H9 (cell line): ENCODE results near the gene VANGL2. TPM values are rescaled to one million over a fixed set of nuclear protein-coding genes. Genes with fewer than 3 reads are reported as not detected.
"Not testable (repeated sequence)": the region's sequence is repeated elsewhere in the genome, so short reads cannot be mapped to it uniquely, and the experiment has no call there.

Experiments
- DNase-seq: peaks from one replicate; pipeline ENCODE4 v3.0.0-alpha.2; 2017
- H2AFZ ChIP-seq: one replicate; pipeline ENCODE4 v1.6.1; 2013; ENCODE audit warnings: mild to moderate bottlenecking, low read length, control low read depth, moderate library complexity
- H2AK5ac ChIP-seq: 2 replicates; pipeline ENCODE4 v1.6.1; 2013; ENCODE audit warnings: low read length, control low read depth, mixed read lengths; ENCODE audit not compliant: insufficient read length
- H2BK120ac ChIP-seq: one replicate; pipeline ENCODE4 v1.6.1; 2013; ENCODE audit warnings: low read depth, mild to moderate bottlenecking, low read length, control low read depth, inconsistent platforms; ENCODE audit not compliant: poor library complexity, severe bottlenecking
- H2BK12ac ChIP-seq: 2 replicates; pipeline ENCODE4 v1.6.1; 2013; ENCODE audit warnings: low read length, control low read depth, mixed read lengths, low read depth; ENCODE audit not compliant: insufficient read length
- H2BK15ac ChIP-seq: 2 replicates; pipeline ENCODE4 v1.6.1; 2013; ENCODE audit warnings: low read depth, low read length, control low read depth
- H2BK20ac ChIP-seq: one replicate; pipeline ENCODE4 v1.6.1; 2013; ENCODE audit warnings: low read depth, mild to moderate bottlenecking, low read length, control low read depth, inconsistent platforms; ENCODE audit not compliant: poor library complexity, severe bottlenecking
- H2BK5ac ChIP-seq: 2 replicates; pipeline ENCODE4 v1.6.1; 2013; ENCODE audit warnings: low read length, control low read depth, mixed read lengths; ENCODE audit not compliant: insufficient read length
- H3K14ac ChIP-seq: 2 replicates; pipeline ENCODE4 v1.6.1; 2013; ENCODE audit warnings: low read length, control low read depth; ENCODE audit not compliant: insufficient read depth
- H3K18ac ChIP-seq: 2 replicates; pipeline ENCODE4 v1.6.1; 2013; ENCODE audit warnings: low read depth, mild to moderate bottlenecking, mixed read lengths, low read length, control low read depth; ENCODE audit not compliant: insufficient read length
- H3K23ac ChIP-seq: 2 replicates; pipeline ENCODE4 v1.6.1; 2013; ENCODE audit warnings: low read length, control low read depth, mixed read lengths, low read depth; ENCODE audit not compliant: insufficient read length
- H3K23me2 ChIP-seq: 2 replicates; pipeline ENCODE4 v1.6.1; 2013; ENCODE audit warnings: low read depth, mild to moderate bottlenecking, mixed read lengths, low read length, control low read depth; ENCODE audit not compliant: insufficient read length, poor library complexity, severe bottlenecking
- H3K27ac ChIP-seq: 2 replicates; pipeline ENCODE4 v1.5.1; 2013; ENCODE audit warnings: low read length, control low read depth, mixed read lengths, low read depth; ENCODE audit not compliant: insufficient read length
- H3K27me3 ChIP-seq: 2 replicates; pipeline ENCODE4 v1.6.1; 2013; ENCODE audit warnings: low read length, control low read depth, inconsistent platforms; ENCODE audit not compliant: insufficient read depth
- H3K4ac ChIP-seq: 2 replicates; pipeline ENCODE4 v1.6.1; 2013; ENCODE audit warnings: low read depth, mild to moderate bottlenecking, control low read depth, inconsistent platforms, low read length, moderate library complexity
- H3K4me1 ChIP-seq: 2 replicates; pipeline ENCODE4 v1.6.1; 2013; ENCODE audit warnings: low read length, control low read depth, inconsistent platforms; ENCODE audit not compliant: insufficient read depth
- H3K4me2 ChIP-seq: 2 replicates; pipeline ENCODE4 v1.6.1; 2013; ENCODE audit warnings: low read length, control low read depth, mixed read lengths; ENCODE audit not compliant: insufficient read length, insufficient read depth
- H3K56ac ChIP-seq: 2 replicates; pipeline ENCODE4 v1.6.1; 2013; ENCODE audit warnings: low read depth, mild to moderate bottlenecking, mixed read lengths, low read length, control low read depth; ENCODE audit not compliant: insufficient read length
- H3K79me1 ChIP-seq: 2 replicates; pipeline ENCODE4 v1.6.1; 2013; ENCODE audit warnings: low read depth, mild to moderate bottlenecking, moderate library complexity, low read length, control low read depth, inconsistent platforms; ENCODE audit not compliant: insufficient read depth, poor library complexity, severe bottlenecking
- H3K79me2 ChIP-seq: 2 replicates; pipeline ENCODE4 v1.6.1; 2013; ENCODE audit warnings: low read length, control low read depth, inconsistent platforms; ENCODE audit not compliant: insufficient read depth
- H3K9ac ChIP-seq: 2 replicates; pipeline ENCODE4 v1.6.1; 2013; ENCODE audit warnings: low read length, control low read depth, mixed read lengths; ENCODE audit not compliant: insufficient read length; ENCODE audit errors: extremely low read depth
- H3K9me3 ChIP-seq: one replicate; pipeline ENCODE4 v1.6.1; 2013; ENCODE audit warnings: low read depth, low read length, inconsistent platforms; ENCODE audit not compliant: control insufficient read depth
- H3T11ph ChIP-seq: one replicate; pipeline ENCODE4 v1.6.1; 2013; ENCODE audit warnings: mild to moderate bottlenecking, low read length, control low read depth, inconsistent platforms
- H4K20me1 ChIP-seq: one replicate; pipeline ENCODE4 v1.6.1; 2013; ENCODE audit not compliant: control insufficient read depth, insufficient read length, insufficient read depth
- H4K5ac ChIP-seq: 2 replicates; pipeline ENCODE4 v1.6.1; 2013; ENCODE audit warnings: low read depth, mild to moderate bottlenecking, mixed read lengths, low read length, control low read depth; ENCODE audit not compliant: insufficient read length
- H4K8ac ChIP-seq: replicated peaks from 2 replicates; pipeline ENCODE4 v1.6.1; 2013; ENCODE audit warnings: low read length, control low read depth, mixed read lengths, low read depth; ENCODE audit not compliant: insufficient read length
- H4K91ac ChIP-seq: 2 replicates; pipeline ENCODE4 v1.6.1; 2013; ENCODE audit warnings: low read depth, mild to moderate bottlenecking, moderate library complexity, mixed read lengths, low read length, control low read depth; ENCODE audit not compliant: insufficient read length
- H3K27ac Mint-ChIP-seq, 3 experiments: 2 replicates in 2 of 3; 3 replicates in 1 of 3; pipeline ENCODE4 v1.8.0; 2020 to 2021; ENCODE audit warnings: mixed read lengths in 3 of 3, mild to moderate bottlenecking in 1 of 3, moderate library complexity in 1 of 3
- H3K27me3 Mint-ChIP-seq: 2 replicates; pipeline ENCODE4 v1.8.0; 2021; ENCODE audit warnings: low read depth, mild to moderate bottlenecking, moderate library complexity, mixed read lengths
- H3K36me3 Mint-ChIP-seq, 3 experiments: 2 replicates in 2 of 3; 3 replicates in 1 of 3; pipeline ENCODE4 v1.8.0; 2020 to 2021; ENCODE audit warnings: low read depth in 3 of 3, mixed read lengths in 3 of 3; ENCODE audit not compliant: insufficient read depth in 1 of 3
- H3K4me1 Mint-ChIP-seq, 2 experiments: 2 replicates each; pipeline ENCODE4 v1.8.0; 2020; ENCODE audit warnings: mixed read lengths in 2 of 2
- H3K4me3 Mint-ChIP-seq, 2 experiments: 2 replicates in 1 of 2; 3 replicates in 1 of 2; pipeline ENCODE4 v1.8.0; 2020 to 2021; ENCODE audit warnings: mild to moderate bottlenecking in 2 of 2, mixed read lengths in 2 of 2, moderate library complexity in 1 of 2
- H3K9me3 Mint-ChIP-seq, 2 experiments: 2 replicates in 1 of 2; 3 replicates in 1 of 2; pipeline ENCODE4 v1.8.0; 2020; ENCODE audit warnings: mild to moderate bottlenecking in 2 of 2, mixed read lengths in 2 of 2, moderate library complexity in 1 of 2
- WGBS: extraction: QIAGEN DNeasy Blood & Tissue Kit; methylation state at CpG from one replicate; pipeline ENCODE4 v1.1.7; 2013; ENCODE audit warnings: missing lambda C conversion rate, low lambda C conversion rate, mixed read lengths; ENCODE audit not compliant: insufficient read length; ENCODE audit errors: extremely low coverage; 5-methylcytosine and 5-hydroxymethylcytosine counted together
- total RNA-seq: library from RNA; stranded (reverse); gene quantifications from 2 replicates; pipeline ENCODE4 v1.2.1, GENCODE V29; 2021
- TF ChIP-seq, protein P1 (sequence below): fragments of 200-600 bp; sonication (generic); conservative IDR thresholded peaks from 3 replicates; pipeline ENCODE4 v1.8.0; 2021; ENCODE audit warnings: antibody characterized with exemption, mild to moderate bottlenecking

VANGL2 gene
- total RNA-seq, 1 experiment from 2014 or later: 58.5 TPM

GRCh38 chr1:160377585-160378206 is 22.7 kb upstream of the VANGL2 start:
- peak; percentile 33 for DNase-seq
- TF ChIP-seq, protein P1, sequence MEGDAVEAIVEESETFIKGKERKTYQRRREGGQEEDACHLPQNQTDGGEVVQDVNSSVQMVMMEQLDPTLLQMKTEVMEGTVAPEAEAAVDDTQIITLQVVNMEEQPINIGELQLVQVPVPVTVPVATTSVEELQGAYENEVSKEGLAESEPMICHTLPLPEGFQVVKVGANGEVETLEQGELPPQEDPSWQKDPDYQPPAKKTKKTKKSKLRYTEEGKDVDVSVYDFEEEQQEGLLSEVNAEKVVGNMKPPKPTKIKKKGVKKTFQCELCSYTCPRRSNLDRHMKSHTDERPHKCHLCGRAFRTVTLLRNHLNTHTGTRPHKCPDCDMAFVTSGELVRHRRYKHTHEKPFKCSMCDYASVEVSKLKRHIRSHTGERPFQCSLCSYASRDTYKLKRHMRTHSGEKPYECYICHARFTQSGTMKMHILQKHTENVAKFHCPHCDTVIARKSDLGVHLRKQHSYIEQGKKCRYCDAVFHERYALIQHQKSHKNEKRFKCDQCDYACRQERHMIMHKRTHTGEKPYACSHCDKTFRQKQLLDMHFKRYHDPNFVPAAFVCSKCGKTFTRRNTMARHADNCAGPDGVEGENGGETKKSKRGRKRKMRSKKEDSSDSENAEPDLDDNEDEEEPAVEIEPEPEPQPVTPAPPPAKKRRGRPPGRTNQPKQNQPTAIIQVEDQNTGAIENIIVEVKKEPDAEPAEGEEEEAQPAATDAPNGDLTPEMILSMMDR: no peak
- Mint-ChIP-seq H3K4me1 (peaks cover 41 to 47% of the 10 kb centered on the region in 2 experiments), H3K27me3 (no peaks in the 10 kb centered on the region), H3K36me3 (no peaks in the 10 kb centered on the region), H3K4me3 (no peak overlapping the region), H3K9me3 (no peaks in the 10 kb centered on the region; a peak in 1 of 5 replicates), H3K27ac (0 out of 7 replicates have a peak overlapping the region, but pooled peaks of 1 of the 3 experiments have one; percentile 4)
- no CpG with 5 or more reads among the region's 7 CpGs for WGBS
- no peaks in the 10 kb centered on the region for H3K79me2 ChIP-seq
- peaks cover 7% of the 10 kb centered on the region for H3K23me2 ChIP-seq
- H3K56ac ChIP-seq: no peak overlapping the region
- H2AFZ ChIP-seq: no peak overlapping the region
- peaks cover 20% of the 10 kb centered on the region for H3K4me1 ChIP-seq
- no peak overlapping the region for H4K8ac ChIP-seq
- no peak overlapping the region for H3K9ac ChIP-seq
- H3K79me1 ChIP-seq: no peaks in the 10 kb centered on the region
- H2AK5ac ChIP-seq: no peak overlapping the region
- H3K4me2 ChIP-seq: no peak overlapping the region
- H3K4ac ChIP-seq: no peak overlapping the region
- no peak overlapping the region for H2BK120ac ChIP-seq
- no peaks in the 10 kb centered on the region for H4K20me1 ChIP-seq
- H3T11ph ChIP-seq: no peak overlapping the region
- no peak overlapping the region for H4K5ac ChIP-seq
- no peak overlapping the region for H3K23ac ChIP-seq
- no peak overlapping the region for H2BK20ac ChIP-seq
- no peak overlapping the region for H3K27ac ChIP-seq
- H3K27me3 ChIP-seq: no peaks in the 10 kb centered on the region
- H2BK5ac ChIP-seq: no peak overlapping the region
- no peak overlapping the region for H3K14ac ChIP-seq
- H3K9me3 ChIP-seq: no peaks in the 10 kb centered on the region
- H2BK15ac ChIP-seq: no peak overlapping the region
- no peak overlapping the region for H2BK12ac ChIP-seq
- no peak overlapping the region for H4K91ac ChIP-seq
- no peak overlapping the region for H3K18ac ChIP-seq

DNA sequence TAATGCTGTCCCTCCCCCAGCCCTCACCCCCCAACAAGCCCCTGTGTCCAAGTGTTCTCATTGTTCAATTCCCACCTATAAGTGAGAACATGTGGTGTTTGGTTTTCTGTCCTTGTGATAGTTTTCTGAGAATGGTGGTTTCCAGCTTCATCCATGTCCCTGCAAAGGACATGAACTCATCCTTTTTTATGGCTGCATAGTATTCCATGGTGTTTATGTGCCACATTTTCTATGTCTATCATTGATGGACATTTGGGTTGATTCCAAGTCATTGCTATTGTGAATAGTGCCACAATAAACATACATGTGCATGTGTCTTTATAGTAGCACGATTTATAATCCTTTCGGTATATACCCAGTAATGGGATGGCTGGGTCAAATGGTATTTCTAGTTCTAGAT is 15.6 kb upstream of the VANGL2 start:
- H2BK5ac ChIP-seq, H3K4me3 Mint-ChIP-seq, H2AK5ac ChIP-seq, H3K4me1 ChIP-seq, H3K18ac ChIP-seq, H4K20me1 ChIP-seq, H3K27ac Mint-ChIP-seq, H3K4me1 Mint-ChIP-seq, H3K4ac ChIP-seq, H4K5ac ChIP-seq, H2BK20ac ChIP-seq, H3K79me2 ChIP-seq, H3K9ac ChIP-seq, H3K27ac ChIP-seq, H3K27me3 Mint-ChIP-seq, H3K79me1 ChIP-seq, H3K27me3 ChIP-seq, H3K56ac ChIP-seq, H2BK120ac ChIP-seq, H3K36me3 Mint-ChIP-seq, H3K23ac ChIP-seq, H2AFZ ChIP-seq, H3K9me3 ChIP-seq, H3K9me3 Mint-ChIP-seq, H3K23me2 ChIP-seq, H2BK15ac ChIP-seq, H4K91ac ChIP-seq, H3T11ph ChIP-seq, H3K4me2 ChIP-seq, H4K8ac ChIP-seq, DNase-seq, H2BK12ac ChIP-seq, H3K14ac ChIP-seq: not testable (repeated sequence)
- no CpG with 5 or more reads among the region's 2 CpGs for WGBS
